Raji (cell line): ENCODE data around the gene EPHA8.

ENCODE experiments used
- POLR2A ChIP-seq: IDR thresholded peaks from 2 replicates; pipeline ENCODE4 v1.6.1; 2011; ENCODE audit warnings: low read depth, low read length, control low read depth; ENCODE audit not compliant: insufficient read depth

Gene EPHA8

GRCh38 chr1:22575532-22576149, 12.4 kb downstream of the EPHA8 start:
- TF ChIP-seq POLR2A: no peak

- TF ChIP-seq POLR2A: no peak
These were observed 12.9 kb downstream of the EPHA8 start for GRCh38 chr1:22576150-22576544.

- TF ChIP-seq POLR2A: no peak
These were observed 13.3 kb downstream of the EPHA8 start for GRCh38 chr1:22576617-22577016.

- TF ChIP-seq POLR2A: no peak
These were observed 15.6 kb downstream of the EPHA8 start for GRCh38 chr1:22578732-22579361.

- no peak for TF ChIP-seq POLR2A
These were observed 16.4 kb downstream of the EPHA8 start for GRCh38 chr1:22579541-22580155.

- no peak for TF ChIP-seq POLR2A
These were observed 19.7 kb downstream of the EPHA8 start for GRCh38 chr1:22582661-22583635.

GRCh38 chr1:22584001-22584562, 20.8 kb downstream of the EPHA8 start:
- no peak for TF ChIP-seq POLR2A

- TF ChIP-seq POLR2A: no peak
These were observed 21.7 kb downstream of the EPHA8 start for GRCh38 chr1:22584970-22585369.

GRCh38 chr1:22585471-22585870, 22.2 kb downstream of the EPHA8 start:
- no peak for TF ChIP-seq POLR2A

GRCh38 chr1:22586356-22587130, 23.3 kb downstream of the EPHA8 start:
- TF ChIP-seq POLR2A: no peak

GRCh38 chr1:22587247-22587646, 24.0 kb downstream of the EPHA8 start:
- no peak for TF ChIP-seq POLR2A

GRCh38 chr1:22588899-22589422, 25.7 kb downstream of the EPHA8 start:
- no peak for TF ChIP-seq POLR2A

- no peak for TF ChIP-seq POLR2A
These were observed 28.3 kb downstream of the EPHA8 start for GRCh38 chr1:22591576-22591975.

GRCh38 chr1:22592051-22592450, 28.8 kb downstream of the EPHA8 start:
- TF ChIP-seq POLR2A: no peak
